OCI-LY1 (cell line): ENCODE data around the gene DOCK2.

ENCODE experiments used
- CTCF ChIP-seq: fragments of 200-600 bp; sonication (generic), shearing (Covaris generic); IDR thresholded peaks from 2 replicates; pipeline ENCODE4 v1.5.1; 2017; ENCODE audit warnings: mild to moderate bottlenecking, antibody characterized with exemption, low read length, moderate library complexity, mixed read lengths
- EZH2 ChIP-seq: fragments of 200-600 bp; sonication (generic), shearing (Covaris generic); IDR thresholded peaks from 2 replicates; pipeline ENCODE4 v1.8.0; 2017; ENCODE audit warnings: borderline replicate concordance, mixed run types, mild to moderate bottlenecking, antibody characterized with exemption, low read length, moderate library complexity, mixed read lengths

- no peak for TF ChIP-seq CTCF
- TF ChIP-seq EZH2, result no peak
Observed at GRCh38 chr5:170097934-170098333, 460.9 kb downstream of the DOCK2 start.
